GM19193 (cell line): ENCODE measurements around the gene CTBP1.

ENCODE experiments used
- POLR2A ChIP-seq: IDR thresholded peaks from 4 replicates; pipeline ENCODE4 v1.6.1; 2011; ENCODE audit not compliant: insufficient read depth, insufficient read length; ENCODE audit errors: extremely low read depth

Gene CTBP1

GRCh38 chr4:1217366-1217765, 31.6 kb downstream of the CTBP1 start:
- TF ChIP-seq POLR2A, result no peak

DNA sequence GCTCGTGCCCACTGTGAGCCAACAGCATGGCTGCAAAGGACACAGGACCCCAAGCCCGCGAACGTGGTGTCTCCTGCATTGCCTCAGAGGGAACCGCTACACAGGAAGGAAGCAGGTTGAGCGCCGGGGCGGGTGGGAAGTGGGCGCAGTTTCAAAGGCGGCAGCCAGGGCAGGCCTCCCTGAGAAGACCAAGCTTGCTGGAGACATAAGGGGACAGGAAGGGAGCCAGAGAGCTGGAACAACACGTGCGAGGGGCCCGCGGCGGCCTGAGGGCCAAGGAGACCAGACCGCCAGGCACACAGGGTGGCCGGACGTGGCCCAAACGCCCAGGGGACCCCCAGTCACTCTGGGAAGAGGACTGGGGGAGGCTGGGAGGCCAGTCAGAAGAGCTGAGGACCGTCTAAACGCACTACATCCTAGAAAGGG, 32.0 kb downstream of the CTBP1 start:
- no peak for TF ChIP-seq POLR2A

DNA sequence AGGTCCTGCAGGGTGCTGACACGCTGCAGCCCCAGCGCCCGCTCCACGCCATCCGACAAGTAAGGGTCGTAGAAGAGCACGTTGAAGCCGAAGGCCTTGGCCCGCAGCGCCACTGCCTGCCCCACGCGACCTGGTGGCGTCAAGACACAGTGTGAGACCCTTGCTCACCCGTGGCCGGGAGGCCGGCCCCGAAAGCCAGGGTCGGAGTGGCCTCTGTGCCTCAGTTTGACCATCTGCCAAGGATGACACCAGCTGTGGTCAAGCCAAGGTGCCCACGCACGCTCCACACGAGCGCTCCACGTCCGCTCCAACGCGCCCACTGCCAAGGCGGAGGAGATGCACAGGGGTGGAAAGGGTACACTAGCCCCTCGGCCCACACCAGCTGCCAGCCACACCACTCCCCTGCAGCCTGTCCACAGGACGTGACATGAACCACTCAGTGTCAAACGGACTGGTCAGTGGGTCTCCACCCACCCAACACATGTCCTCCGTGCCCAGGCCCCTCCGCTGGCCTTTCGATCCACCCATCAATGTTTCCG, 32.8 kb downstream of the CTBP1 start:
- no peak for TF ChIP-seq POLR2A

DNA sequence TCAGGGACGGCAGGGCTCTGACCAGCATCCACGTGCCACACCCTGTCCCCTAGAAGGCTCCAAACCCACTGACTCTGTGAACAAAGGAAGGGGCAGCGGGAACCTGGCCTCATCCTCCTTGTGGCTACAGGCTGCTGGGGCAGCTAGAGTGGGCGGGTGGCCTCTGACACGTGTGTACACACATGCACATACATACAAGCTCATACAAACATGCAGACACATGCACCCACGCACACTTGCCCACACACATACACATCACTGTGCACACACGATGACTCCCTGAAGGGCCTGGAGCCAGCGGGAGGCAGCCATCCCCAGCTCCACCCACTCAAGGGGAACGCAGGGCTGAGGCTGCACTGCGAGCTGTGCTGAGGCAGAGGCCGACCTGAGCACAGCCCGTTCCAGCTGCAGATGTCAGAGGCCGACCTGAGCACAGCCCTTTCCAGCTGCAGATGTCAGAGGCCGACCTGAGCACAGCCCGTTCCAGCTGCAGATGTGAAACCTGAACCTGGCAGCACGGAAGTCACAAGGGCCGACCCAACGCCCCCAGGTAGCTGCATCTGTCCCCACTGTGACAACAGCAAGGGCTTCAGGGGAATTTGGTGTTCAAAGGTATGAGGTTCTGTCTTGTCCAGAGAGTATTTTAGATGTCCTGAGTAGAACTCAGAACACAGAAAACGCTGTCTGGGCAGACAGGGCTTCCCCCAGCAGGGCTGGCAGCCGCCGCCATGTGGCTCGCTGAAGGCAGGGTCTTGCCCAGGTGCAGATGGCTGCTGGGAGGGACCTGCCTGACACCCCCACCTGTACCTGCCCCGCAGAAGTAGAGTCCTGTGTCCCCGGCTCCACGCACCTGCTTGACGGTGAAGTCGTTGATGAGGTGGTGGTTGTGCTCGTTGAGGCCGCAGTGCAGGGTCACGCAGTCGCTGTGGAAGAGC, 33.5 kb downstream of the CTBP1 start:
- TF ChIP-seq POLR2A, result no peak

DNA sequence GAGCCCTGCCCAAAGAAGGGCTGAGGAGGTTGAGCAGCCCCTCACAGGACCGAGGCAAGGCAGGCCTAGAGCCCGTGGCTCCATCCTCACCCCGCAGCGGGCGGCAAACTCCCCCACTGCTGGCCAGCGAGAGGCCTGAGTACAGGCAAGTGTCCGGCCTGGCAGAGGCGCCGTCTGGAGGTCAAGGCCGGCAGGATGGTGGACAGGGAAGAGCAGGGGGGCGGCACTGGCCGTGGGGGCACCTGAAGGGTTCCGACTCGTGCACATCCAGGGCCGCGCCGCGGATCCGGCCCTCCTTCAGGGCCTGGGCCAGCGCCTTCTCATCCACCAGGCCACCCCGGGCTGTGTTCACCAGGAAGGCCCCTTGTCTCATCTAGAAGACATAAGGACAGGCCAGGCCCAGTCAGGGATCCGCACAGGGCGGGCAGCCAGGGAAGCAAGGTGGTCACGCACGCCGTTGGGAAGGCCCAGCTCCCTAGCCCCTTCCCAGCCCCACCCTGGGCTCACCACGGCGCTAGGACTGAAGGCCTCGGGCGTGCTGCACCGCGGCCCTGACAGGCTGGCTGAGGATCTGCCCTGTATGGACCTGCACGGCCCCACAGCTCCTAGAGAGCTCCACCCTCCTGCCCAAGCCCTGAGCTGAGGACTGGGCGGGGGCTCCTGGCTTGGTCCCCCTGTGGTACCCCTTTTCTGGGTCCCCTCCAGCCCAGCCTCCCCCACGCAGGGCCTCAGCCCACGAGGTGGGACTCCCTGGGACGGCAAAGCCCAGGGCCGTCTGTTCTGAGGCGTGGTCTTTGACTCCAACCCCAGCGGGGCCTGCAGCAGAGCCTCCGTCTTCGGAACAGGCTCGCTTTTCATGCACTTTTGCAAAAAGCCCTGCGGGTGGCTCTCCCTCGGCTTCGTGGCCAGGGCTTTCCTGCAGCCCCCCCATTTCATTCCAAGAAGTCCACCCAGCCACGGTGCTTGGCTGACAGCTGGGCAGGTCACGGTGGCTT, 34.5 kb downstream of the CTBP1 start:
- TF ChIP-seq POLR2A, result no peak

DNA sequence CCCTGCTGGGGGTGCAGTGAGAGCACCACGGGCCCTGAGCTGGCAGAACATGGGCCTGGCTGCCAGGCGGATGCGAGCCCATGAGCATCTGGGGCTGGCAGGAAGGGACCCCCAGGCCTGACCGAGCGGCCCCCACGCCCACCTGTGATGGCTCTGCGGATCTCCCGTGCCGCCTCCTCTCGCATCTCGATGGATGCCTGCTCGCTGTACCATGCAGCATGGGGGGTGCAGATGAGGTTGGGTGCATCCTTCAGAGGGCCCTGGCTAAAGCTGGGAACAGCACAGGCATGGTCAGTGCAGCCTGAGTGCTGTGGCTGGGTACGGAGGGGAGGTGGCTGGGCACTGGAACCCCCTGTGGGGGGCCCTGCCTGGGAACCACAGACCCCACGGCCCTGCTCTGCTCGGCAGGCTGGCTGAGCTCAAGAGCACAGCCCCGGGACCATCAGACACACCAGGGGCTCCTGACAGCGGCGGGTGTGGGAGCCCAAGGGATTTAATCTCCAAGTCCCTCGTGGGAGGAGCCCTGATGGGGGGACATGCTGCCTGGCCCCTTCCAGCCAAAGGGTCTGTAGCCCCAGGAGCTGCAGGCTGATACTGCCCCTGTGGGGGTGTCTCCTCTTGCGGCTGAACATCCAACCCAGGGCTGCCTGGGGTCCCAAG, 35.5 kb downstream of the CTBP1 start:
- no peak for TF ChIP-seq POLR2A

GRCh38 chr4:1212546-1213335, 36.2 kb downstream of the CTBP1 start:
- no peak for TF ChIP-seq POLR2A

DNA sequence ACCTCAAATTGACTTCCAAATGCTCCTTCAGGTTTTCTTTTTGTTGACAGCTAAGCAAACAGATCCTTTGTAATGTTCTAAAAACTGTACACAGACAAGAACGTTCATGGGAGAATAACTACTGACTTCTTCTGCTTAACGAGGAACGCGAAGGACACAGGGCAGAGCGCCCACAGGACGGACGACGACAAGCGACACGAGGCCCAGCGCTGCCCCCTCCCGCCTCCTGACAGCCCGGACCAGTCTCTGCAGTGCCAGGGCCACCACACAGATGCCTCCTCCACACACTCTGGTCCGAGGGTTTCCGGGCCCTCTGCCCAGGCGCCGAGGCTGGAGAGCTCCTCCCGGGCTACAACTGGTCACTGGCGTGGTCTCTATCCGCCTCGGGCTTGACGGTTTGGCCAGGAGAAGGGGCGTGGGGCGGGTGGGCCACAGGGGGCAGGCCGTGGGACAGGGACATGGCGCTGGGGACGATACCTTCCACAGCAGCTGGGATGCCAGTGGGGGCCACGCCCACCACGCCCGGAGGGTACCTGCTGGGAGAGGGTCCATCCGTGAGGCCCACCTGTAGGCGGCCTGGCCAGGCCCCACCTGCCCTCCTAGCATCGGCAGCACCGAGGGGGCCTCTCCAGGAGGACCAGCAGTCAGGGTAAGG, 36.9 kb downstream of the CTBP1 start:
- no peak for TF ChIP-seq POLR2A

GRCh38 chr4:1211371-1211770, 37.6 kb downstream of the CTBP1 start:
- TF ChIP-seq POLR2A, result no peak

- TF ChIP-seq POLR2A, result no peak
These were observed 38.0 kb downstream of the CTBP1 start for GRCh38 chr4:1210971-1211370.

DNA sequence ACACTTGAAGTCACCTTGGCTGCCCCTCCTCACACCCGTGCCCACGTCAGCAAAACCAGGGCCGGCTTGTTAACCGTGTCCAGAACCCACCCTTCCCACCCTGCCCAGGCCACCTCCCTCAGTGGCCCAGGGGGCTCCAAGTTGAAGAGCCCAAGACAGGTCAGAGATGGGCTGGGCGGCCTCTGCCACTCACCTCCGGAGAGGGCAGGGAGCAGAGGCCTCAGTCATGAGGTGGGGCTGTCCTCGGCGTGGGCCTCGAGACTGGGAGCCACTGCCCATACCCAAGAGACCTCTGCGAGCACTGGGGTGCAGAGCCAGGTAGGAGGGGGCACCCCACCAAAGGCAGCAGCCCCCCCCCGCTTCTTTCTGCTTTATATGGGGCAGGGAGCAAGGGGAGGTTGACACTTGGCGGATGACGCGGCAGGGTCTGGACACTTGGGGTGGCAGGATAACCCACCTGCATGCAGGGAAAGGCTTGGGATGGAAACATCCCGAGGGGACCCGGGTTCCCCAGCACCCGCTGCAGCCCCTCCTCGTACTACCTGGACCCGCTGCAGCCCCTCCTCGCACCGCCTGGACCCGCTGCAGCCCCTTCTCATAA, 38.6 kb downstream of the CTBP1 start:
- no peak for TF ChIP-seq POLR2A

DNA sequence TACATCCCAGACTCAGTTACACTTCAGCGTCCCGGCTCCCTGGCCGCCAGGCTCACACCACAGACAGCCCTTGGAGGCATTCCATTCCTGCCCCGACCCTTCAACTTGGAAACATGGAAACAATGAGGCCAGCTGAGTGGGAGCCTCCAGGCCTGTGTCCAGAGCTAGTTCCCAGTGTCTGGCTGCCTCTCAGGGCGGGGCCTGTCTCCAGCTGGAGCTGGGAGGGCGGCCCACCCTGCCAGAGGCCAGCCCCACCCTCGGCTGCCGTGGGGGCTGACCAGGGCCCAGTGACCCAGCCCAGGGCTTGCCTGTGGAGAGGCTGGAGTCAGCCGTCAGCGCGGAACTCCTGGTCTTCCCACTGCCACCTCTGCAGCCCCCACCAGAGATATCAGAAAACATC, 39.1 kb downstream of the CTBP1 start:
- TF ChIP-seq POLR2A, result no peak
